HG03571 (cell line): ENCODE data around the gene RNF34.

Source experiments
- ATAC-seq: cut with Tn5 transposase; IDR thresholded peaks from one replicate; pipeline ENCODE4 v1.9.1; 2021; ENCODE audit not compliant: unreplicated experiment

Gene RNF34

DNA sequence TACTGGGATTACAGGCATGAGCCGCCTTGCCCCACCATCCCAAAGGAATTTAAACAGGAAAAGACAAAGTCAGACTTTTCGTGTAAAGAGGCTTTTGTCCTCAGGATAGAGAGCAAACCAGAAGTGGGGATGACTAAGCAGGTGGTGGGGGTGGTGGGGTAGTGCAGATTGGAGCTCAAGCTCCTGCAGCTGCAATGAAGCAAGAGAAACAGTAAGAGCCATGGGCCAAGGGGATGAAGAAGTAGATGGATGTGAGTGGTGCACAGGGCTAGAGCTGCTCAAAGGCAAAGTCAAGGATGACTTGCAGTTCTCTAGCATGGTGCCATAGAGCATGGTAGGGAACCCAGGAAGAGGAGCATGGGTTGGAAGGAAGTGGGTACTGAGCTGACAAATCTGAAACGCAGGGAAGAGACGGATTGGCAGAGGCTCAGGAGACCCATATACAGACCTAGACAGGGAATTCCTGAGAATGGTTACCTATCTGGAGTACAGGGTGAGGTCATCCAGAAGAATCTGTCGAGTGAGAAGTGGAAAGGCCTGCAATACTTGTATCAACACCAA lies 11.4 kb upstream of the RNF34 start:
- no peak for ATAC-seq

GRCh38 chr12:121390856-121391255 lies 9.1 kb upstream of the RNF34 start:
- no peak for ATAC-seq

DNA sequence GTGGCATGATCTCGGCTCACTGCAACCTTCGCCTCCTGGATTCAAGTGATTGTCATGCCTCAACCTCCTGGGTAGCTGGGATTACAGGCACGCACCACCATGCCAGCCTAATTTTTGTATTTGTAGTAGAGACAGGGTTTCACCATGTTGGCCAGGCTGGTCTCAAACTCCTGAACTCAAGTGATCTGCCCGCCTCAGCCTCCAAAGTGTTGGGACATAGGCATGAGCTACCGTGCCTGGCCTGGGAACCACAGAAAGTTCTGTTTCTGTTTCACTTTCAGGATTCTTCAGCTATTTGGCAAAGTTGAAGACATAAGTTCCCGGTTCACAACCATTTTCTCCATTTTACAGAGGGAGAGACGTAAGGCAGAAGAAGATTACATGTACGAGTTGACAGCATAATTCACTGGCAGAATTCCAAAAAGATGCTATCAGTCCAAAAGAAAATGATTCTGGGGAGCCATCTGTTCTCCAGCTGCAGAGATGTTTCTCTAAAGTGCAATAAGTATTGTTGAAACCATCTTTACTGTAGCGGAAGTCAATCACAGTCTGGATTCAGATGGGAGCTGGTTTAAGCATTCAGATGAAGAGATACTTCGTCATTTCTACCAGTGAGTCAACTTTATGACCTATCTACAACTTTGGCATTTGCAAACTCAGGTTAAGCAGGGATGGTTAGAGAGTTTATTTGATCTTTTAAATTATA lies 8.1 kb upstream of the RNF34 start:
- no peak for ATAC-seq

GRCh38 chr12:121392325-121392716 lies 7.6 kb upstream of the RNF34 start:
- no peak for ATAC-seq

- no peak for ATAC-seq
These were observed 2.4 kb upstream of the RNF34 start for GRCh38 chr12:121397521-121397920.

DNA sequence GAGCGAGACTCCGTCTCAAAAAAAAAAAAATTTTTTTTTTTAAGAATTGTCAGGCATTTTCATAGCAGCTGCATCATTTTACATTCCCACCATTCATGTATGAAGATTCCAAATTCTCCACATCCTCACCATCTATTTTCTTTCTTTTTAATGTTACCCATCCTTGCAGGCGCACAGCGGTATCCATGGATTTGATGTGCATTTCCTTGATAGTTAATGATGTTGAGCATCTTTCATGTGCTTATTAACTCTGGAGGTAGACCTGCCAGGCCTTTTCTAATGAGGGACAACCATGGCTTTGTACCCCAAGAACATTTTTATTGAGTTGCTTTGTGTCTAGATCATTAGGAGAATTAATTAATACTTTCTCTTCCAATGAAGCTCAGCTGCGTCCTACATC lies 1.6 kb upstream of the RNF34 start:
- no peak for ATAC-seq

GRCh38 chr12:121400332-121401139 lies 618 bp downstream of the RNF34 start:
- peak; percentile 34 for ATAC-seq

DNA sequence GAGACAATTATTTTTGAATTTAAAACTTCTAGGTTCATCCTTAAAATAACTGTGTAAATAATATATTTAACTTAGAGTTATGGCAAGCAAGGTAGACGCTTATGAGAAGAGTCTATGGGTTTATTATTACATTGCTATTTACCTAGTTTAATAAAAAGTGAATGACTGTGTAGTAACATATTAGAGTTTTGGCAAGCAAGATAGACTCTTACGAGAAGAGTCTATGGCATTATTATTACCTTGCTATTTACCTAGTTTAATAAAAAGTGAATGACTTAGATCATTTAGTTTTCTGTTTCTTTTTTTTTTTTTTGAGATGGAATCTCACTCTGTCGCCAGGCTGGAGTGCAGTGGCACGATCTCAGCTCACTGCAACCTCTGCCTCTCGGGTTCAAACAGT lies 3.8 kb downstream of the RNF34 start:
- ATAC-seq, result no peak

GRCh38 chr12:121404734-121405133 lies 4.8 kb downstream of the RNF34 start:
- ATAC-seq, result no peak

DNA sequence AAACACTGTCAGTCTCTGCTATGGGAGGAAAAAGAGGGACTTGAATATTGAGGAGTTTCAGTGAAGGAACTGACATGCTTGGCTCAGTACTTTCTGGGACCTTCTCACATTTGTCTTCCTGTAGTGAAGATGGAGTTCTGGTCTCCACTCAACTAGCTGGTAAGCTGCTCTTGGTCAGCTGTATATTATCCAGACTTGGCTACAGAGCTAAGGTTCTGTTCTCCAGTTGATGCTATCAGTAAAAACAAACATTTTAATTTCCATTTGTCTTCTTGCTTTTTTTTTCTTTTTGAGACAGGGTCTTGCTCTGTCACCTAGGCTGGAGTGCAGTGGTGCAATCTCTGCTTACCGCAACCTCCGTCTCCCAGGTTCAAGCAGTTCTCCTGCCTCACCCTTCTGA lies 5.3 kb downstream of the RNF34 start:
- ATAC-seq, result no peak

DNA sequence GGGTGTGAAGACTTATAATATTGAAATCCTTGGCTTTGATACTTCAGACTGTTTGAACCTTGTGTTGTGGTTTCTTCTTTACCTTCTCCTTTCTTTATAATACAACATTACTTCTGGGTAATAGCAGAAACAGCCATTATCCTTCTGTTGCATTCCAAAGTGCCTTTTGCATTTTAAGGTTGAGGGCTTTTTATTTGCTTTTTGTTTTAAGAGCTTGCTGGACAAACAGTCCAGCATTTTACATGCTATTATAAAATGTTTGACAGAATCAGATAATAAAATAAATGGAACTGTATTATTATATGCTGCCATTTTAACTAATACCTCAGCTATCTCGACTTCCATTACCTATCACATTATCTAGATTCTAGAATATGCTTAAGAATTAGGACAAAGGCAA lies 14.0 kb downstream of the RNF34 start:
- ATAC-seq, result no peak

GRCh38 chr12:121417847-121418246 lies 17.9 kb downstream of the RNF34 start:
- no peak for ATAC-seq

- ATAC-seq, result no peak
These were observed 20.2 kb downstream of the RNF34 start for GRCh38 chr12:121420109-121420508.

- ATAC-seq, result no peak
These were observed 23.3 kb downstream of the RNF34 start for GRCh38 chr12:121423253-121423652.

DNA sequence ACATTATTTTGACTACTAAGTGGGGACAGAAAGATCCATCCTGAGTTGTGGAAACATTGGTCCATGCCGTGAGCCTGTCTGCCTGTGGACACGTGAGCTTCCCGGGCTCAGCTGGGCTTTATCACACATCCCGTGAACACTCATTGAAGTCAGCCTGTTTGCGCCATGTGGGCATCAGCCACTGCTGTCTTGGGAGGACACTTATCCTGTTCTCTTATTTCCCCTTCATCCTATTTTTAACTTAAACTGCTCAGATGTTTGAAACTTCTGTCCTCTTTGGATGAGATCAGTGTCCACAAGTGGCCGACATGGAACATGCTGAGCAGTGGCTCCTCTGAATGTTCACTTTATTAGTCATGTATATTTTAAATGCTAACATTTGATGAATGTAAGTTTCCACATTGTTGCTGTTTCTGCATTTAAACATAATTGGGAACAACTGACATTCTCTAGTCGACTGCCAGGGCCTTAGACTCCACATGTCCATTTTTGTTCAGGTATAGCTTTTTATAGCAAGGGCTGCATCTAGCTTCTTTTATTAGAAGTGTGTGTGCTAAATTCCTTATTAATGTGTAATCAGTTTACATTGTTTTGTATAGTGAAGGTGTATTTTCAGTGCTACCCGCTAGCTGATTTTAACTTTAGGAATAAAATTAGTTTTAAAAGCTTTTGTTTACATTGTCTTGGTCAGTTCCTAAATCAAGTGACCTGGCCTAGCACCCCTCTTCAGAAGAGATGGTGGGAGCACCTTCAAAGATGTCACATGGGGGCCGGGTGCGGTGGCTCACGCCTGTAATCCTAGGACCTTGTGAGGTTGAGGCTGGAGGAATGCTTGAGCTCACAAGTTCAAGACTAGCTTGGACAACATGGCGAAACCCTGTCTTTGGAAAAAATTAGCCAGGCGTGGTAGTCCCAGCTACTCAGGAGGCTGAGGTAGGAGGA lies 24.0 kb downstream of the RNF34 start:
- ATAC-seq, result no peak

DNA sequence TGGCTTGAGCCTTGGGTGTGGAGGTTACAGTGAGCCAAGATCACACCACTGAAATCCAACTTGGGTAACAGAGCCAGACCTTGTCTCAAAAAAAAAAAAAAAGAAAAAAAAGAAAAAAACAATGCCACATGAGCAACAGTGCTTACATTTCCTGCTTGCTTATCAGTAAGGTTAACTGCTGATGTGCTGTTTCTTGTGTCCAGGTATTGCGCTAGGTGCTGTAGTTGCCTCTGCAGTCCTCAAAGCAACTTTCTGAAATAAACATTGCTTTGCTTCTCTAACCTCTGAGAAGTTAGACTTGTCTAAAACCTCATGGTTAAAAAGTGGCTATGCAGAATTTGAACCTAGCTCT lies 24.7 kb downstream of the RNF34 start:
- ATAC-seq, result no peak

GRCh38 chr12:121427556-121428050 lies 27.7 kb downstream of the RNF34 start:
- no peak for ATAC-seq

- no peak for ATAC-seq
These were observed 29.0 kb downstream of the RNF34 start for GRCh38 chr12:121428883-121429282.

GRCh38 chr12:121430833-121431415 lies 31.0 kb downstream of the RNF34 start:
- no peak for ATAC-seq

GRCh38 chr12:121432740-121433480 lies 33.0 kb downstream of the RNF34 start:
- ATAC-seq, result no peak
